HepG2 (cell line): Measurements from ENCODE around the gene WNT3. TPM values are rescaled to one million over a fixed set of nuclear protein-coding genes. Genes with fewer than 3 reads are reported as not detected.

ENCODE experiments used
- ELF1 ChIP-seq: sonication (generic); formaldehyde crosslinking; IDR thresholded peaks from 2 replicates; pipeline ENCODE4 v1.4.0; 2020; ENCODE audit warnings: missing genetic modification reagents
- FOXA3 ChIP-seq: IDR thresholded peaks from 2 replicates; pipeline ENCODE4 v1.6.1; 2016; ENCODE audit warnings: missing genetic modification reagents, missing compliant biosample characterization
- FOXO1 ChIP-seq: sonication (generic); formaldehyde crosslinking; IDR thresholded peaks from 2 replicates; pipeline ENCODE4 v1.4.0; 2020; ENCODE audit warnings: missing genetic modification reagents
- FUBP1 ChIP-seq: sonication (generic); formaldehyde crosslinking; IDR thresholded peaks from 2 replicates; pipeline ENCODE4 v1.5.1; 2020; ENCODE audit warnings: missing genetic modification reagents, mild to moderate bottlenecking, borderline replicate concordance
- HIVEP1 ChIP-seq: sonication (generic); formaldehyde crosslinking; IDR thresholded peaks from 2 replicates; pipeline ENCODE4 v1.4.0; 2020; ENCODE audit warnings: mild to moderate bottlenecking, missing genetic modification reagents
- MAFK ChIP-seq, 2 experiments: IDR thresholded peaks in 1 of 2; conservative IDR thresholded peaks in 1 of 2; 2 replicates each; pipeline ENCODE4 v1.6.1; 2011; ENCODE audit warnings: improper control_type of control experiment in 2 of 2, low read length in 2 of 2
- NFE2L2 ChIP-seq: fragments of 150-350 bp; IDR thresholded peaks from 2 replicates; pipeline ENCODE4 v1.6.1; 2014; ENCODE audit warnings: low read length
- SMAD9 ChIP-seq: sonication (generic); formaldehyde crosslinking; IDR thresholded peaks from 2 replicates; pipeline ENCODE4 v1.5.1; 2020; ENCODE audit warnings: mild to moderate bottlenecking, missing genetic modification reagents
- ZNF20 ChIP-seq: sonication (generic); formaldehyde crosslinking; IDR thresholded peaks from 2 replicates; pipeline ENCODE4 v1.4.0; 2020; ENCODE audit warnings: mild to moderate bottlenecking, moderate library complexity, missing genetic modification reagents
- ZNF235 ChIP-seq: sonication (generic); formaldehyde crosslinking; IDR thresholded peaks from 2 replicates; pipeline ENCODE4 v1.8.1; 2023; ENCODE audit warnings: mild to moderate bottlenecking, missing genetic modification reagents, borderline replicate concordance
- ZNF292 ChIP-seq: sonication (generic); formaldehyde crosslinking; IDR thresholded peaks from 2 replicates; pipeline ENCODE4 v1.8.1; 2022; ENCODE audit warnings: mild to moderate bottlenecking, low read depth, missing genetic modification reagents, borderline replicate concordance
- ZNF407 ChIP-seq: sonication (generic); formaldehyde crosslinking; IDR thresholded peaks from one replicate; pipeline ENCODE4 v1.5.1; 2020; ENCODE audit warnings: mild to moderate bottlenecking, missing genetic modification reagents; ENCODE audit errors: not compliant biosample characterization
- ZNF567 ChIP-seq: sonication (generic); formaldehyde crosslinking; IDR thresholded peaks from 2 replicates; pipeline ENCODE4 v1.8.1; 2023; ENCODE audit warnings: mild to moderate bottlenecking, missing genetic modification reagents, borderline replicate concordance
- ZNF615 ChIP-seq: sonication (generic); formaldehyde crosslinking; IDR thresholded peaks from 2 replicates; pipeline ENCODE4 v1.5.0; 2020; ENCODE audit warnings: mild to moderate bottlenecking, missing genetic modification reagents, borderline replicate concordance
- polyA plus RNA-seq, 8 experiments: library from polyadenylated mRNA; depleted of rRNA in 3 of 8; stranded (reverse) in 7 of 8; unstranded in 1 of 8; fragments of >200 nt; fragmentation: Illumina TruSeq in 4 of 8; extraction: Trizol in 4 of 8; gene quantifications; 2 replicates each; pipeline versions ENCODE4 v1.2.1 to v1.2.3, GENCODE V29; 2011 to 2016; ENCODE audit warnings: low read depth in 4 of 8, missing spikeins in 1 of 8, mixed read lengths in 1 of 8; ENCODE audit not compliant: insufficient read depth in 1 of 8
- total RNA-seq, 5 experiments: library from RNA; depleted of rRNA; stranded (reverse); fragments of >200 nt; fragmentation: Illumina TruSeq; extraction: Trizol; gene quantifications; 2 replicates each; pipeline ENCODE4 v1.2.3, GENCODE V29; 2016; ENCODE audit warnings: low read depth in 1 of 5
- TF ChIP-seq, protein P1 (sequence below): IDR thresholded peaks from 2 replicates; pipeline ENCODE4 v1.6.1; 2018; ENCODE audit warnings: missing genetic modification reagents
- TF ChIP-seq, protein P2 (sequence below): sonication (generic); formaldehyde crosslinking; IDR thresholded peaks from 2 replicates; pipeline ENCODE4 v1.5.0; 2020; ENCODE audit warnings: missing genetic modification reagents

Gene WNT3
- total and polyA plus RNA-seq, 2 of the 13 experiments (the other 11 are each of a cell fraction or from before 2014, with no cell fraction given): 8.5 to 10.3 TPM

DNA sequence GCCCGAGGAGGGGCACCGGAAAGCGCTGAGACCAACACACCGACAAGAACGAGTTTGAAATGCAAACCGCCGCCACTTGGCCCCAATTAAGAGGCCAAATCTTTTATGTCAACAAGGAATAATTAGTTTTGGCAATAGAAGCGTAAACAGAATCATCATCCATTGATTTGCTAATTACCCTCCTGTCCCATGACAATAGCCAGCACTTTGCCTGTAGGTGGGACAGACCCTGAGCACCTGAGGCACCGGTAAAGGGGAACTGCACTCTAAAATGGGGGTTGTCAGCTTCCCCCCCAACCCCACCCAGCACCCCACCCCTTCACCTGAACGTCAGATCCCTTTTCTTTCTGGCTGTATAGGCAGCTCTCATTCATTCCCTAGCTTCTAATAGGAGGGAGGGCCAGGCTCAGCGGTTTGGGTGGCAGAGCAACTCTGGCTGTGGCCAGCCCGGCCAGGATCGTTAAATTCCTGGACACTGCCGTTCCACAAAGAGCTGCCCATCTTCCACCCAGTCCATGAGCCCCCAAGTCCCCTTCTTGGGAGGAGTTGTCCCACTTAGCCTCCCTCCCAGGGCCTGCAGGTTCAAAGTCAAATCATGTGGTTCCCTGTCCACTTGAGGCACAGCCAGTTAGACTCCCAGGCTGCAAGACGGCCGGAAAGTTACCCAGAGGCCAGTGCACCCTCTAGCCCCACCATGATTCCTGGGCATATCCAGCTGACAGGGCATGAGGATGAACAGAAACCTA lies 45.8 kb downstream of the WNT3 start (continued):
- TF ChIP-seq ZNF235 (CRISPR knock-in tag): no peak; the same call in 1 of the 2 replicates
- TF ChIP-seq SMAD9 (CRISPR knock-in tag): no peak
- TF ChIP-seq, protein P1, sequence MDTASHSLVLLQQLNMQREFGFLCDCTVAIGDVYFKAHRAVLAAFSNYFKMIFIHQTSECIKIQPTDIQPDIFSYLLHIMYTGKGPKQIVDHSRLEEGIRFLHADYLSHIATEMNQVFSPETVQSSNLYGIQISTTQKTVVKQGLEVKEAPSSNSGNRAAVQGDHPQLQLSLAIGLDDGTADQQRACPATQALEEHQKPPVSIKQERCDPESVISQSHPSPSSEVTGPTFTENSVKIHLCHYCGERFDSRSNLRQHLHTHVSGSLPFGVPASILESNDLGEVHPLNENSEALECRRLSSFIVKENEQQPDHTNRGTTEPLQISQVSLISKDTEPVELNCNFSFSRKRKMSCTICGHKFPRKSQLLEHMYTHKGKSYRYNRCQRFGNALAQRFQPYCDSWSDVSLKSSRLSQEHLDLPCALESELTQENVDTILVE (CRISPR knock-in tag): no peak
- TF ChIP-seq ZNF292 (CRISPR knock-in tag): 0 out of 2 replicates have a peak, but pooled peaks have one; percentile 18
- TF ChIP-seq ZNF567 (CRISPR knock-in tag): no peak
- TF ChIP-seq FOXA3 (CRISPR knock-in tag): peak; percentile 51
- TF ChIP-seq ZNF407 (CRISPR knock-in tag): no peak
- TF ChIP-seq ELF1 (CRISPR knock-in tag): no peak
- TF ChIP-seq HIVEP1: no peak
- no peak for TF ChIP-seq ZNF615 (CRISPR knock-in tag)
- TF ChIP-seq, protein P2, sequence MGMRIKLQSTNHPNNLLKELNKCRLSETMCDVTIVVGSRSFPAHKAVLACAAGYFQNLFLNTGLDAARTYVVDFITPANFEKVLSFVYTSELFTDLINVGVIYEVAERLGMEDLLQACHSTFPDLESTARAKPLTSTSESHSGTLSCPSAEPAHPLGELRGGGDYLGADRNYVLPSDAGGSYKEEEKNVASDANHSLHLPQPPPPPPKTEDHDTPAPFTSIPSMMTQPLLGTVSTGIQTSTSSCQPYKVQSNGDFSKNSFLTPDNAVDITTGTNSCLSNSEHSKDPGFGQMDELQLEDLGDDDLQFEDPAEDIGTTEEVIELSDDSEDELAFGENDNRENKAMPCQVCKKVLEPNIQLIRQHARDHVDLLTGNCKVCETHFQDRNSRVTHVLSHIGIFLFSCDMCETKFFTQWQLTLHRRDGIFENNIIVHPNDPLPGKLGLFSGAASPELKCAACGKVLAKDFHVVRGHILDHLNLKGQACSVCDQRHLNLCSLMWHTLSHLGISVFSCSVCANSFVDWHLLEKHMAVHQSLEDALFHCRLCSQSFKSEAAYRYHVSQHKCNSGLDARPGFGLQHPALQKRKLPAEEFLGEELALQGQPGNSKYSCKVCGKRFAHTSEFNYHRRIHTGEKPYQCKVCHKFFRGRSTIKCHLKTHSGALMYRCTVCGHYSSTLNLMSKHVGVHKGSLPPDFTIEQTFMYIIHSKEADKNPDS (CRISPR knock-in tag): no peak
- TF ChIP-seq NFE2L2: no peak
- TF ChIP-seq FUBP1 (CRISPR knock-in tag): no peak
- TF ChIP-seq FOXO1 (CRISPR knock-in tag): no peak
- TF ChIP-seq ZNF20: no peak
- TF ChIP-seq MAFK (conservative IDR thresholded peaks at IDR 0.05 in 1 of 2, IDR thresholded peaks at IDR 0.05 in 1 of 2; ENCODE audit: low read length in 2 of 2): no peak
